Measurements from ENCODE around the gene SUGCT.

SUGCT gene

DNA sequence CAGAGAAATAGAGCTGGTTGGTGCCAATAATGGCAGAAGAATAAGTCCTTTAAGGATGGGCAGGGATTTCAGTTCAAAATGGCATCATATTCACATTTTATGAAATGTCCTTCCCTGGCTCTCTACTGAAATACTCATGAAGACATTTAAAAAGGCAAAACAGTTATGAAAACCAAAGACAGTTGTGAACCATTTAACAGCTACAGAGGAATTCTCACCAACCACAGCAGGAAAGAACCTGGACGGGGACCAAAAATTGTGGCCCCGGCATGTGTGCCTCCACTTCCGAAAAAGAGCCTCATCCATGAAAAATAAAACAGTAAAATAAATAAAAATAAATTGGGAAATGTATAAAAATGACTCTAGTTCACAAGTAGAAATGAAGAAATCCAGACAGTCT lies 539.5 kb downstream of the SUGCT start:
- TF ChIP-seq, protein P1, sequence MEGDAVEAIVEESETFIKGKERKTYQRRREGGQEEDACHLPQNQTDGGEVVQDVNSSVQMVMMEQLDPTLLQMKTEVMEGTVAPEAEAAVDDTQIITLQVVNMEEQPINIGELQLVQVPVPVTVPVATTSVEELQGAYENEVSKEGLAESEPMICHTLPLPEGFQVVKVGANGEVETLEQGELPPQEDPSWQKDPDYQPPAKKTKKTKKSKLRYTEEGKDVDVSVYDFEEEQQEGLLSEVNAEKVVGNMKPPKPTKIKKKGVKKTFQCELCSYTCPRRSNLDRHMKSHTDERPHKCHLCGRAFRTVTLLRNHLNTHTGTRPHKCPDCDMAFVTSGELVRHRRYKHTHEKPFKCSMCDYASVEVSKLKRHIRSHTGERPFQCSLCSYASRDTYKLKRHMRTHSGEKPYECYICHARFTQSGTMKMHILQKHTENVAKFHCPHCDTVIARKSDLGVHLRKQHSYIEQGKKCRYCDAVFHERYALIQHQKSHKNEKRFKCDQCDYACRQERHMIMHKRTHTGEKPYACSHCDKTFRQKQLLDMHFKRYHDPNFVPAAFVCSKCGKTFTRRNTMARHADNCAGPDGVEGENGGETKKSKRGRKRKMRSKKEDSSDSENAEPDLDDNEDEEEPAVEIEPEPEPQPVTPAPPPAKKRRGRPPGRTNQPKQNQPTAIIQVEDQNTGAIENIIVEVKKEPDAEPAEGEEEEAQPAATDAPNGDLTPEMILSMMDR (IDR thresholded peaks at IDR 0.05) = no peak
- no peak for DNase-seq
- peaks cover 3% of the 10 kb centered on the region for H3K27me3 Mint-ChIP-seq (ENCODE audit: low read depth, poor library complexity)
- no peaks in the 10 kb centered on the region for H3K9me3 Mint-ChIP-seq
- H3K4me3 Mint-ChIP-seq = no peak overlapping the region
- no peak overlapping the region for H3K27ac Mint-ChIP-seq
- peaks cover 6% of the 10 kb centered on the region for H3K4me1 Mint-ChIP-seq
- no peaks in the 10 kb centered on the region for H3K36me3 Mint-ChIP-seq (ENCODE audit: low read depth)

DNA sequence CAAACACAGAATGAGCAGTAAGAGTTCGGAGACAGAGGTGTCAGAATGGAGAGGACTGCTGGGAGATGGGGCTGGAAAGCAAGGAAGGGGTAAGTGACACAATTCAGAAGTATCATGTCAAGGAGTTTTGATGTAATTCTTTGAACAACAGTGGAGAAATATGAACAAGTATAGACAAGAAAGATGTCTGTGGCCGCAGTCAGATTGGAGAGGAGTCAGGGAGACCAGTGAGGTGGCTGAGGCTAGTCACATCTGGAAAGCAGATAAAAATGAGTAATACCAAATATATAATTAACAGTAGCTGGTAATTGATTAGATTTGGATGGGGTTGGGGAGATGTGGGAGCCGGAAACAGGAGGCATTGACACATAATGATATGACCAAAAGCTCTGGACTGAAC lies 540.9 kb downstream of the SUGCT start:
- H3K9me3 Mint-ChIP-seq = no peaks in the 10 kb centered on the region
- H3K36me3 Mint-ChIP-seq (ENCODE audit: low read depth) = no peaks in the 10 kb centered on the region
- H3K27ac Mint-ChIP-seq = no peak overlapping the region
- TF ChIP-seq, protein P1 (IDR thresholded peaks at IDR 0.05) = no peak
- no peak for DNase-seq
- no peaks in the 10 kb centered on the region for H3K27me3 Mint-ChIP-seq (ENCODE audit: low read depth, poor library complexity)
- peaks cover 6% of the 10 kb centered on the region for H3K4me1 Mint-ChIP-seq
- H3K4me3 Mint-ChIP-seq = no peak overlapping the region

DNA sequence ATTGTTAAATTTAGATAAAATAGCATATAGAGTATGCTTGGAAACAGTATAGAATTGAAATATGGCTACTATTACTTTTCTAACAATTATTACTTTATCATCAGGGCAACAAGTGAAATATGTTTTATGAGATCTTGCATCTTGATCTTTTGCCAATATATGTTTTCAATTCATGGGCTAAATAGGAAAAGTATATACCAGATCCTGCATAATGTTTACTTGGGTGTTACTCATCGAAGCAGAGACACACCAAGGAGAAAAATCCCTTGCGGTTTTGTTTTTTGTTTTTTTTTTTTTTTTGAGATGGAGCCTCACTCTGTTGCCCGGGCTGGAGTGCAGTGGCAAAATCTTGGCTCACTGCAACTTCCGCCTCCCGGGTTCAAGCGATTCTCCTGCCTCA lies 541.4 kb downstream of the SUGCT start:
- no peak for DNase-seq
- H3K4me1 Mint-ChIP-seq = peaks cover 6% of the 10 kb centered on the region

DNA sequence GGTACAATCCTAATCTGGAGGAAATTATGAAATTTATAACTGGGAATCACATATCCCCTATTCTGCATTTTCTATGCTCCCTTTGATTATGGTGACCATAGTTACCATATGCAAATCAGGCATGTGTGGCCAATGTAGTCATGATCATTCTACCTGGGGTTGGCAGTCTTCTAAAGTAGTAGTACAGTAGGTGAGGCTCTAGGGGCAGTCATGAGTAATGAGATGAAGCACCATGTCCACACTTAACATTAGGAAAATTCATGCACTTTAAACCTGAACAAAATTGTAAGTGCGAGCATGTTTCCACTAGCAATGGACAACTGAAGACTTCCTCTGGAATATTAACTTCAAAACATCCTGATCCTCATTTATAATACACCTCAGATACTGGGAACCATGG lies 545.9 kb downstream of the SUGCT start:
- peaks cover 5% of the 10 kb centered on the region for H3K36me3 Mint-ChIP-seq (ENCODE audit: low read depth)
- no peak overlapping the region for H3K27ac Mint-ChIP-seq
- DNase-seq = no peak
- TF ChIP-seq, protein P1 (IDR thresholded peaks at IDR 0.05) = peak; percentile 36
- H3K9me3 Mint-ChIP-seq = peaks cover 6% of the 10 kb centered on the region
- H3K4me1 Mint-ChIP-seq = peaks cover 19% of the 10 kb centered on the region
- no peak overlapping the region for H3K4me3 Mint-ChIP-seq
- no peaks in the 10 kb centered on the region for H3K27me3 Mint-ChIP-seq (ENCODE audit: low read depth, poor library complexity)

More for the DNA sequence above, 541.4 kb downstream of the SUGCT start:
- Mint-ChIP-seq H3K27ac (no peak overlapping the region), H3K9me3 (no peaks in the 10 kb centered on the region), H3K36me3 (ENCODE audit: low read depth) (no peaks in the 10 kb centered on the region), H3K27me3 (ENCODE audit: low read depth, poor library complexity) (no peaks in the 10 kb centered on the region), H3K4me3 (no peak overlapping the region)
- TF ChIP-seq, protein P1 (IDR thresholded peaks at IDR 0.05) = no peak

DNA sequence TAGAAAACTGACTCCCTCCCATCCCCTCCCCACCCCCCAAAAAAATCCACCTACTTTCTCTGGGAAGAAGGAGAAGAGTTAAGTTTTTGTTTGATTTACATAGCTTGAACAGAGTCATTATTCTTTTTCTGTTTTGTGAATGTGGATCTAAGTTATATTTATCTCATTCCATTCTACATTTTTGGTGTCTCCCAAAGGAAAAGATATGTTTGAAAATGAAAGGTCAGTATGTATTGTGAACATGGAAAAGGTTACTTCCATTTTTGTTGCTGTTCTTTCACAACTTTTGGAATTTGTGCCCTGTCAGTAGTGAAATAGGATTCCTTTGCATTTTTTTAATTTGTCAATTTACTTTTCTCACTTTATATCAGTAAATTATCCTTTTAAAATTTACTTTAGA lies 547.9 kb downstream of the SUGCT start:
- Mint-ChIP-seq H3K27ac (no peak overlapping the region), H3K4me3 (no peak overlapping the region), H3K27me3 (ENCODE audit: low read depth, poor library complexity) (no peaks in the 10 kb centered on the region), H3K4me1 (peaks cover 31% of the 10 kb centered on the region), H3K36me3 (ENCODE audit: low read depth) (peaks cover 5% of the 10 kb centered on the region), H3K9me3 (peaks cover 6% of the 10 kb centered on the region)
- TF ChIP-seq, protein P1 (IDR thresholded peaks at IDR 0.05) = no peak
- no peak for DNase-seq

DNA sequence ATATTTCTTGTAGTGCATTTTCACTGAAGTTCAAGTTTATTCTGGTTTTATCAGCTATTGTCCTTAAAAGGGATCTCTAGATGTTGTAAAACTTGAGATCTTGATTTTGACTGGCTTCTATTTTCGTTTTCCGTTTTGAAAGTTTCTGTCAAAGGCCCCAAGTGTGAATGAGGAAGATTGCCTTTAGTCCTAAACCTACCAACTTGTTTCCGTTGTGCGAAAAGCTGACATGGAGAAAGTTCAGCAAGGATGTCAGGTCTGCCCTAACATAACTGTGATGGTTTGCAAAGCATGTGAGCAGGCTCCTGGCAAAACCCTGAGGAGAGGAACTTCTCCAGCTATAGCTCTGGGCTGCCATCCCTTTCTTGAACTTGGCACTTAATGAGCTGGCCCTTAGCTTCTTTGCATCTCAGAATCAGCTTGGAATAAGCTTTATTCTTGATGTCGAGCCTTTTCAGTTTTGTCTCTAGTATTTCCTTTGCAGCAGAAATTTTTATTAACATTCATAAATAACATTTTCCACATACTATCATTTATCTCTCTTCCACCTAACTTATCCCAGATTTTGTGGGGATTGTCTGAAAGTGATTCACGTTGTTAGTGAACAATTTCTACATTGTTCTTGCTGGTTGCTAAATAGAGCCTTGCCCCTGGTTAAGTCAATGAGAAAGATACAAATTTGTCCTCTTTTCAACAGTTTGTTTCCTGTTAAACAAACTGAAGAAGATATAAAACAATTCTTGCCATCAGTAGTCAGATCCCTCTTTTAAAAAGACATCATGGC lies 559.4 kb downstream of the SUGCT start:
- TF ChIP-seq, protein P1 (IDR thresholded peaks at IDR 0.05) = no peak
- no peak overlapping the region for H3K4me3 Mint-ChIP-seq
- no peak overlapping the region for H3K27ac Mint-ChIP-seq
- no peaks in the 10 kb centered on the region for H3K36me3 Mint-ChIP-seq (ENCODE audit: low read depth)
- no peaks in the 10 kb centered on the region for H3K9me3 Mint-ChIP-seq
- peaks cover 9% of the 10 kb centered on the region for H3K4me1 Mint-ChIP-seq
- H3K27me3 Mint-ChIP-seq (ENCODE audit: low read depth, poor library complexity) = no peaks in the 10 kb centered on the region
- DNase-seq = no peak
